Epithelial cell of esophagus (primary cell): ENCODE results near the gene LZTS3.

ENCODE experiments used
- DNase-seq: peaks from one replicate; pipeline ENCODE4 v3.0.0; 2010; ENCODE audit warnings: low read depth
- H3K4me3 ChIP-seq: 2 replicates; pipeline ENCODE4 v1.5.1; 2011; ENCODE audit warnings: mild to moderate bottlenecking, low read length, control low read depth
- TF ChIP-seq, protein P1 (sequence below): IDR thresholded peaks from 2 replicates; pipeline ENCODE4 v1.5.1; 2011; ENCODE audit warnings: low read depth, mild to moderate bottlenecking, low read length, control low read depth, inconsistent platforms; ENCODE audit not compliant: insufficient read depth; ENCODE audit errors: missing control alignments

The LZTS3 gene

DNA sequence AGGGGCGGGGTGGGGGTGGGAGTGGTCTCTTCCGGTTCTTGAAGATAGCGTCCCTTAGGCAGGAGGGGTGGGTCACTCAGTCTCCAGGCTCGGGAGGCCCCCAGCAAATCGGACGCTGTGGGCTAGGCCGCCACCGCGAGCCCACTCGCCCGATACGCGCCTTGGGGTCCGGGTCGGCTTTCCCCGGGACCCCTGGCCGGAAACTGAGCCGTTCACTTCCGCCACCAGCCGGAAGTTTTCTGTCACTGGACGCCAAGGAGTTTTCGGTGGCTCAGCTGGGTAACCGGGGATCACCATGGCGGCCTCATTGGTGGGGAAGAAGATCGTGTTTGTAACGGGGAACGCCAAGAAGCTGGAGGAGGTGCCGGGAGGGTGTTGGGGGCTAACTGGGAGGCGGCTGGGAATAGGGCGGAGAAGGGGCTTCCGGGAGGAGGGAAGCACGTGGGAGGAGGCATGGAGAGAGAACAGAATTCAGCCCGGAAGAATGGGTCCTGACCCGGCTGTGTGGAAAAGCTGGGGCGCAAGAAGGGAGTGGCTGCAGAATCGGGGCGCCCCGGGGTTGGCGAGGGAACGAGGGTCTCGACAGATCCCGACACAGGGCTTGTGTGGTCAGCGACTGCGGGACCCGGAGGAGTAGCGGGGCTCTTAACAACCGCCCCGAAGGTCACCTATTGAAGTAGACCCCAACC, 36.1 kb upstream of the LZTS3 start, which contains the start of gene ITPA:
Gene ITPA (plus strand): TSS at position 242 of the 689 bp plus-strand sequence. CDS start 54 bp downstream, at position 296.
- H3K4me3 ChIP-seq, result peak within 1 kb of the TSS; percentile 95
- TF ChIP-seq, protein P1, sequence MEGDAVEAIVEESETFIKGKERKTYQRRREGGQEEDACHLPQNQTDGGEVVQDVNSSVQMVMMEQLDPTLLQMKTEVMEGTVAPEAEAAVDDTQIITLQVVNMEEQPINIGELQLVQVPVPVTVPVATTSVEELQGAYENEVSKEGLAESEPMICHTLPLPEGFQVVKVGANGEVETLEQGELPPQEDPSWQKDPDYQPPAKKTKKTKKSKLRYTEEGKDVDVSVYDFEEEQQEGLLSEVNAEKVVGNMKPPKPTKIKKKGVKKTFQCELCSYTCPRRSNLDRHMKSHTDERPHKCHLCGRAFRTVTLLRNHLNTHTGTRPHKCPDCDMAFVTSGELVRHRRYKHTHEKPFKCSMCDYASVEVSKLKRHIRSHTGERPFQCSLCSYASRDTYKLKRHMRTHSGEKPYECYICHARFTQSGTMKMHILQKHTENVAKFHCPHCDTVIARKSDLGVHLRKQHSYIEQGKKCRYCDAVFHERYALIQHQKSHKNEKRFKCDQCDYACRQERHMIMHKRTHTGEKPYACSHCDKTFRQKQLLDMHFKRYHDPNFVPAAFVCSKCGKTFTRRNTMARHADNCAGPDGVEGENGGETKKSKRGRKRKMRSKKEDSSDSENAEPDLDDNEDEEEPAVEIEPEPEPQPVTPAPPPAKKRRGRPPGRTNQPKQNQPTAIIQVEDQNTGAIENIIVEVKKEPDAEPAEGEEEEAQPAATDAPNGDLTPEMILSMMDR, result no peak
- DNase-seq, result peak; percentile 36

DNA sequence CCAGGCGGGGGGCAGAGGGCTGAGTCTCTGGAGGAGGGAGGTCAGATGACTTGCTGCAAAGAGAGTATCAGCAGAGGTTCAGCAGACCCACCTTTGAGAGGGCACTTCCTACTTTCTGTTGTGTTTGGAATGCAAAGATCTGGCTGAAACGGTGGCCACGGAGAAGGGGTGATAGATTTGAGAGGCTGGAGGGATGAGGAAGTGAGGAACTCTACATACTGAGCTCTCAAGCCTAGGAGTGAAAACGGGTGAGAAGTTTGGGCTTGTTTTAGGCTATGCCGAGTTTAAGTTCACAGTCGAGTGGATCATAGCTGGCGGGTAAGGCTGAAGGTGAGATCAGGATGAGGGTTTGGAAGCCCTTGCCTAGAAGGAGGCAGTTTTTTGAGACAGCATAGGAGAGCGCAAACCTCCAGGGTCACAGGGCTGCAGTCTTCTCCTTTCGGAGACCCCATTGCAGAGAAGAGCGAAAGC, 35.5 kb upstream of the LZTS3 start:
- DNase-seq, result peak; percentile 24
- H3K4me3 ChIP-seq, result peak overlapping the region; percentile 95
- TF ChIP-seq, protein P1, result no peak

DNA sequence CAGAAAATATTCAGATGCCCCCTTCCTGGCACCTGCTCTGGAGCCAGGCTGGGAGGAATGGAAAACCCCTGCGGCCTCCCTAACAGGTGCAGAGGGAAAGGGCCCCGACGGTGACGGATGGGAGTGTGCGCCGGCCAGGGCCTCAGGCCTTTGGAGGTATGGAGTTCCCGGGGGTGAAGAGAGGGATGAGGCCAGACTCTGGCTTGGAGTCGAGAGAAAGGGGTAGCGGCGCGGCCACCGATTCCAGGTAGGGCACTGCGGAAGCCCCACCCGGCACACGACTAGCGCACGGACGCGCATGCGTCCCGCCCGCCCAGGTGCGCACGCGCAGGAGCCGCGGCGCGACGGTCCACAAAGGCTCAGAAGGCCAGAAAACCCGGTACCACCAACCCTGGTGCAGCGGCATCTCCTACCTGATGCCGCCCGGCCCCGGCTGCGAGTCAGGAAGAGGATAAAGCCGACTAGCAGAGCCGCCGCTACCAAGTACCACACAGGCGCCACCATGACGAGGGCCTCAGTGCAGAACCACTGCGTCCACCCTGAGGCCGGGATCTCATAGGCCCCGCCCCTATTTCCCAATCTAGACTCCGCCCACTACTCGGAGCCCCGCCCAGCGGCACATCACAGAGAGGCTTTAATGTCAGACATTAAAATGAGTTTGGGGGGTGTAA, 30.9 kb upstream of the LZTS3 start, which contains the start of gene DDRGK1:
Gene DDRGK1 (minus strand): TSS at position 559 of the 671 bp plus-strand sequence. CDS start 55 bp downstream, at position 504.
- peak within 1 kb of the TSS; percentile 90 for H3K4me3 ChIP-seq
- DNase-seq, result peak; percentile 84
- TF ChIP-seq, protein P1, result no peak

DNA sequence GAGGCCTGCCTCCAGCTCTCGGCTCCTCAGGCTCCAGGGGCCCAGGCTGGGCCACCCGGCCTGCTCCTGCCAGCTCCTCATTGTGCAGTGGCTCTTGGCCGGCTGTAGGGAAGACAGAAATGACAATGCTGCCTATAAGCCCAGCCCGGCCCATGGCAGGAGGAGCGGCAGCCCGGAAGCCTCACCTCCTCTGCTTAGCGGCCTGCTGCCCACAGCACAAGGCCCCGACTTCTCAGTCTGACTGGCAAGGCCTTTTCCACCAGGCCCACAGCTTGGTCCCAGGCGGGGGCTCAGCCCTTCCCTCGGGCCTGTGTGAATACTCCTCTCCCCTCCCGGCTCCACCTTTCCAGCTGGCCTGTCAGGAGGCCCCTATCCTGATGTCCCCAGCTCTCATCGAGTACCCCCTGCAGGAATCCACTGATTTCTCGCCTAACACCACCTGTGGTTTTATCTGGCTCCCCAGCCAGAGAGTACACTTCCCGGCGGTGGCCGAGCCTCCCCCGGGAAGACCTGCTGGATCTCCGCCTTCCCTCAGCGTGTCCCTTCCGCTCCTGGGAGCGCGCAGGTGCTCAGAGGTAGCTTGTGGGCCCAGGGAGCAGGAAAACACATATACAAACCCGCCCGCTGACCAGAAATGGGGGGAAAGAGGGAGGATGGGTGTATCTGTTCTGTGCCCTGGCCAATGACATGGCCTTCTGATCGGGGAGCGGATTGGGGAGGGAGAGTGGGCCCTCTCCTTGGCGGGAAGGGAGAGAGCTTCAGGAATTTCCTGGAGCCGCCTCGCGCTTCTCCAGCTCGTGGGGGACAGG, 30.2 kb upstream of the LZTS3 start:
- H3K4me3 ChIP-seq, result peak overlapping the region; percentile 90
- TF ChIP-seq, protein P1, result no peak
- peak; percentile 25 for DNase-seq

DNA sequence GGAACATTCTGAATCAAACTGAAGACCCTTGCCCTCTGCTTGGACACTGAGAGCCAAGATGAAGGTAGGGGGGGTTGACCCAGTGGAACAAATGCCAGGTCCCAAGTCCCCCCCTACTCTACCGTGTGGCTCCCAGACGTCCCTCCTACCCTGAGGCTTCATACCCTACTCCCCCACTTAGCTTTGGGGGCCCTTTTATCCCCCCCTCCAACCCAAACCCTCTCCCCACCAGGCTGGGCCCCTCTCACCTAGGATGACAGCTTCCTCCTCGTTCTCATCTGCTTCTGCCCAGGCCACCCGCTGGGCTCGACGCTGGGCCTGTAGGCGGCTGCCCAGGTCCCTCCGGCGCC, 29.6 kb upstream of the LZTS3 start:
- TF ChIP-seq, protein P1, result no peak
- DNase-seq, result no peak
- H3K4me3 ChIP-seq, result peak overlapping the region; percentile 90

DNA sequence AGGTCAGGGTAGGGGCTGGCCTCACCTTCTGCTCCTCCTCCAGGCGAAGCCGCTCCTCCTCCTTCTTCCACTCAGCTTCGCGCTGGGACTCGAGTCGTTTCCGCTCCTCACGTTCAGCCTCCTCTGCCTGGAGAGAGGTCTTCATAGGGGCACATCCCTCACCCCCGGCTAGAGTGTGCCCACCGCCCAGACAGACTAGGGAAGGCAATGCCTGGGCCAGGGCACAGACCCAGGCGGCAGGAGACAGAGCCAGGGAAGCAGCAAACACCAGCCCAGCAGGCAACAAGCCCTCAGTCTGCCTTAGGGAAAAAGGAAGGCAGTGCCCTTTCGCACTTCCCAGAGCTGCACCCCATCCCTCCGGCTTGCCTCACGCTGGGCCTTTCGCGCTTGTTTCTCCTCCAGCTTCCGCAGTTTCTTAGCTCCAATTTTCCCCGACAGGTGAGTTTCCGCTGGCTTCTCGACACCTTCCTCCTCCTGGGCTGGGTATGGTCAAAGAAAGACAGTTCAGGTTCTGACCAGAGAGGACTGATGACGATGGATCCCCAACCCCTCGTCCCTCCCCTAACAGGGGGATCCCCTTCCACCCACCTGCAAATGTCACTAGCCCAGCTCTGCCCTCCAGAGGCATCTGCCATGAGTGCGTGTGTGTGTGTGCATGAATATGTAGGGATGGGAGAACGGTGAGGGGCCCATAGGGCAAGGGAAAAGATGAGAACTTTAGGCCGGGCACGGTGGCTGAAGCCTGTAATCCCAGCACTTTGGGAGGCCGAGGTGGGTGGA, 26.8 kb upstream of the LZTS3 start:
- TF ChIP-seq, protein P1, result no peak
- no peak for DNase-seq
- H3K4me3 ChIP-seq, result no peak overlapping the region
